Brain pericyte (primary cell): ENCODE results near the gene OST4.
"Not testable (repeated sequence)": the region's sequence is repeated elsewhere in the genome, so short reads cannot be mapped to it uniquely, and the experiment has no call there.

Source experiments
- DNase-seq: peaks from one replicate; pipeline ENCODE4 v3.0.0-alpha.2; 2012; ENCODE audit warnings: low read depth, low spot score

Gene OST4

DNA sequence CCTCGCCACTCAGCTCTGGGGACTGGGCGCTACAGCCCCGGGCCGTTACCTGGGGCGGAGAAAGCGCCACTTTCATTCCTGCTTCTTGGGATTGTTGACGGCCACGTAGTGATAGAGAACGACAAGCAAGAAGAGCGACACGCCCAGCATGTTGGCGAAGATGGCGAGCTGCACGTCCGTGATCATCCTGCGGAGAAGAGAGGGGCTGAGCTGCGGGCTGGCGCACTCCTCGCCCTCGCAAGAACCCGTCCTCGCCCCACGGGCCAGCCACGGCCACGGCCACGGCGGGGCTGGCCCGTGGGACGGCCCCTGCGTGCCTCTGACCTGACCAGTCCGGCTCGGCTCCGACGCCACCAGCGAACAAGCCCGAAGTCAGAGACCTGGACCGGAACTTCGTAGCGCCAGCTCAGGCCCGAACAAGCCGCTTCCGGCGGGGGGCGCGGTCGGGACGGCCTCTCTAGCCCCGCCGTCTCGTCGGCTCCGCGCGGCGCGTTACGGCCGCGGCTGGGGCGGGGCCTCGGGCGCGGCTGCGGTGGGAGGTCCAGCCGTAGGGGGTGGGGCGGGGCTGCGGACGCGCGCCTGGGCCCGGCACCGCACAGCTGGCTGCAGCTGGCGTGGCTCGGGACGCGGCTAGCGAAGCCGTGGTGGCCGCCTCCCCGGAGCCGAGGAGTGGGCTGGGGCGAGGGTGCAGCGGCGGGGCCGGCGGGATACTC, at the start of gene OST4:
Gene OST4, minus strand, starts transcription at position 378 of the 713 bp plus-strand sequence.
- no peak for DNase-seq

DNA sequence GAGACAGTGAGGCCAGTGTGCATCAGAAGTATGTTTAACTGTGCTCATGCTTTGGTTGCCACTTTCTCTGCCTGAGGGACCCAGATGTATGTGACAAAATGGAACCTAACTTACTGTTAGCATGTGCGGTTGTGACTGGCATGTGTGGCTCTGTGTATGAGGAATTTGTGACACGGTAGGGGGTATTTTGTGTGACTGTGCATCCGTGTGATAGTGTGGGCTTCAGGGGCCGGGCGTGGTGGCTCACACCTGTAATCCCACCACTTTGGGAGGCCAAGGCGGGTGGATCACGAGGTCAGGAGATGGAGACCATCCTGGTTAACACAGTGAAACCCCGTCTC, 47.8 kb upstream of the OST4 start:
- not testable (repeated sequence) for DNase-seq

DNA sequence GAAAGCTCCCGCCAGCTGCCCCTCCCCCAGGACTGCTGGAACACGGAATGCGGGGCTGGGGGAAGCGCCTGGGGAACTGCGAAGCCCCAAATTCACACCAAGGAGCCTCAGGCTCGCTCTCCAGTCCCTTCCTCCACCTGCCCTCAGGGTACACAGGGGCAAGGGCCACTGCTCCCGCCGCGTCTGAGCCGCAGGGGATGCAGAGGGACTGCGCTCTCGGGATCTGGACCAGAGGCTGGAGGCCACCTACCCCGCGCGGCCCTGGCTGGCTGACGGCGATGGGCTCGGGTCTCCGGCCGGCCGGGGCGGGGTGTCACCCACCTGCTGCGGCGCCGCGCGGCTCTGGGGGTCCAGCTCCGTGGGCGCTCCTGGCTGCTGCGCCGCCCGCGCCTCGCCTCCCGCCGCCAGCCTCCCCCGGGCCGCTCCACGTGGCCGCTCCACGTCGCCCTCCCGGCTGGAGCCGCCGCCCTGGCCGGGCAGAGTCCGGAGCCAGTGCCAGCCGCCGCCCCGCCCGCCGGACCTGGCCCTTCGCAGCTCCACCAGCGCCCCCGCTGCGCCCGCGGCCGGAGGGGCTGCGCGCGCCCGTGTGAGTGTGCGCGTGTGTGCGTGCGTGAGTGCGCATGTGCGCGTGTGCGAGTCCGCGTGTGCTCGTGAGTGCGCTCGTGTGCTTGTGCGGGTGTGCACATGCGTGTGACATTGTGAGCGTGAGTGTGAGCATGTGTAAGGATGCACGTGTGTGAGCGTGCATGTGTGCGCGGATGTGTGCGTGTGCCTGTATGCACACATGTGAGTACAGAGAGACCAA, 47.3 kb upstream of the OST4 start, which contains the start of gene CGREF1:
Gene CGREF1, minus strand, starts transcription at position 604 of the 805 bp plus-strand sequence. CDS start 14,762 bp downstream, outside the sequence.
- DNase-seq: no peak

DNA sequence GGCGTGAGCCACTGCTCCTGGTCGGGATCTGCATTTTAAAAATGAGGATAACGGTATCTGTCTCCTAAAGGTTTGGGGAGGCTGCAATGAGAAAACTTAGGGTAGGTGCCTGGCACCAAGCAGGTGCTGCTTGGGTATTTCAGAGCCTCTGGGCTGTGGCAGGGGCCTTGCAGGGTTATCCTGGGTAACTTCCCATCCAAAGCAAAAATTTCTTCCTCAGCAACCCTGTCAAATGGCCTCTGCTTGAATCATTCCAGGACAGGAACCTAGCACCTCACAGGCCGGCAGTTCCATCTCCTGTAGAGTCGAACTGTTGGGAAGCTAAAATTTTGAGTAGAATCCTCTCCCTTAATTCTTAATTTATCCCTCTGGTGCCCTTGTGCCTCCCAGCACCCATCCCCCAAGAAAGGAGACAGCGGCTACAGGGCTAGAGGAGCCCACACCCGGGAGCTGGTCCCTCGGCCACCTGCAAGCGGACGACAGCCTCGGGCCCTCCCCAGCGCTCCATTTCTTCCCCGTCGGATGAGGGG, 46.6 kb upstream of the OST4 start:
- DNase-seq: no peak

DNA sequence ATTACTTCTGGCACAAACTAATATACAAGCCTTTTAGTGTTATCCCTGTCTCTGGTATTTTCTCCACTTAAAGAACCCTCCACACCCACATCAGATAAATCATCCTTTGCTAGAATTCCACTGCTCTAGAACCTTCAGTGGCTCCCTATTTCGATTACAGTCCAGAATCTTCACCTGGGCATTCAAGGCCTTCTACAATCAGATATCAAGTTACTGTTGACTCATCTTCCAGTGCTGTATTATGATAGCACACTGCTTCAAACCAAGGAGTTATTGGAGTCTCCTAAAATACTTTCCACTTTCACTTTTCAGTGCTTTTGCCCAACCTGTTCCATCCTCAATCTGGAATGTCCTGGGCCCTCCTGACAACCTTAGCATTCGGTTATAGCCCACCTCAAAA, 44.1 kb upstream of the OST4 start:
- DNase-seq: no peak

DNA sequence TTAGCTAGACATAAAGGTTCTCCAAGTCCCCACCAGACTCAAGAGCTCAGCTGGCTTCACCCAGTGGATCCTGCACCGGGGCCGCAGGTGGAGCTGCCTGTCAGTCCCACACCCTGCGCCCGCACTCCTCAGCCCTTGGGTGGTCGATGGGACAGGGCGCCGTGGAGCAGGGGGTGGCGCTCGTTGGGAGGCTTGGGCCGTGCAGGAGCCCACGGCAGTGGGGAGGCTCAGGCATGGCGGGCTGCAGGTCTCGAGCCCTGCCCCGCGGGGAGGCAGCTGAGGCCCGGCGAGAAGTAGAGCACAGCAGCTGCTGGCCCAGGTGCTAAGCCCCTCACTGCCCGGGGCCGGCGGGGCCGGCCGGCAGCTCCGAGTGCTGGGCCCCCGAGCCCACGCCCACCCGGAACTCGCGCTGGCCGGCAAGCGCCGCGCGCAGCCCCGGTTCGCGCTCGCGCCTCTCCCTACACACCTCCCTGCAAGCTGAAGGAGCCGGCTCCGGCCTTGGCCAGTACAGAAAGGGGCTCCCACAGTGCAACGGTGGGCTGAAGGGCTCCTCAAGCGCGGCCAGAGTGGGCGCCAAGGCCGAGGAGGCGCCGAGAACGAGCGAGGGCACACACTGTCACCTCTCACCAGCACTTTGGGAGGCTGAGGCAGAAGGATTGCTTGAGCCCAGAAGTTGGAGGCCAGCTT, 40.1 kb upstream of the OST4 start:
- DNase-seq: not testable (repeated sequence)

DNA sequence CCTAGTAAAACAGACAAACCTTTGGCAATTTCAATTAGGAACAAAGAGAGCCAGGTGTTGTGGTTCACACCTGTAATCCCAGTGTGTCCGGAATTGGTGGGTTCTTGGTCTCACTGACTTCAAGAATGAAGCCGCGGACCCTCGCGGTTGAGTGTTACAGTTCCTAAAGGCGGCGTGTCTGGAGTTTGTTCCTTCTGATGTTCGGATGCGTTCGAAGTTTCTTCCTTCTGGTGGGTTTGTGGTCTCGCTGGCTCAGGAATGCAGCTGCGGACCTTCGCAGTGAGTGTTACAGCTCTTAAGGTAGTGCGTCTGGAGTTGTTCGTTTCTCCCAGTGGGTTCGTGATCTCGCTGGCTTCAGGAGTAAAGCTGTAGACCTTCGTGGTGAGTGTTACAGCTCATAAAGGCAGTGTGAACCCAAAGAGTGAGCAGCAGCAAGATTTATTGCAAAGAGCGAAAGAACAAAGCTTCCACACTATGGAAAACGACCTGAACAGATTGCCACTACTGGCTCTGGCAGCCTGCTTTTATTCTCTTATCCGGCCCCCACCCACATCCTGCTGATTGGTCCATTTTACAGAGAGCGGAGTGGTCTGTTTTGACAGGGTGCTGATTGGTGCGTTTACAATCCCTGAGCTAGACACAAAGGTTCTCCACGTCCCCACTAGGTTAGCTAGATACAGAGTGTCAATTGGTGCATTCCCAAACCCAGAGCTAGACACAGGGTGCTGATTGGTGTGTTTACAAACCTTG, 39.3 kb upstream of the OST4 start:
- not testable (repeated sequence) for DNase-seq

DNA sequence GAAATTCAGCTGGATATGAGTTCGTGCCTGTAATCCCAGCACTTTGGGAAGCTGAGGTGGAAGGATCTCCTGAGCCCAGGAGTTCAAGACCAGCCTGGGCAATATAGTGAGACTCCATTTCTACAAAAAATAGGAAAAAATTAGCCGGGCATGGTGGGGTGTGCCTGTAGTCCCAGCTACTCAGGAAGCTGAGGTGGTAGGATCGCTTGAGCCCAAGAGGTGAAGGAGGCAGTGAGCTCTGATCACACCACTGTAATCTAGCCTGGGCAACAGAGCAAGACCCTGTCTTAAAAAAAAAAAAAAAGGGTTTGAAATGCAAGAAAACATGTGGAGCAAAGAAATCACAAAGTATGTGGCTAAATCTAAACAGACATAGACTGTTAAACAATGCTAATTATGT, 37.6 kb upstream of the OST4 start:
- DNase-seq: no peak

DNA sequence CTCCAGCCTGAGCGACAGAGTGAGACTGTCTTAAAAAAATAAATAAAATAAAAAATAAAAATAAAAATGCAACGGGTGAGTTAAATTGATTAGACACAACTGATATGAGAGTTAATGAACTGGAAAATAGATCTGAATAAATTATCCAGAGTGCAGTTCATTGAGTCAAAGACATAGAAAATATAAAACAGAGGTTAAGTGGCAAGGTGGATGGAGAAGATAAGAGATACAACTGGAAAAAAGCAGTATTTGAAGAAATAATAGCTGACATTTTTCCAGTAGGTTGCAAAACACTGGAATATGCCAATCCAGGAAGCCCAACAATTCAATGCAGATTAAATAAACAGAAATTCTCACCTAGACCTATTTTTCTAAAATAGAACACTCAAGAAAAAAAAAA, 36.8 kb upstream of the OST4 start:
- no peak for DNase-seq

DNA sequence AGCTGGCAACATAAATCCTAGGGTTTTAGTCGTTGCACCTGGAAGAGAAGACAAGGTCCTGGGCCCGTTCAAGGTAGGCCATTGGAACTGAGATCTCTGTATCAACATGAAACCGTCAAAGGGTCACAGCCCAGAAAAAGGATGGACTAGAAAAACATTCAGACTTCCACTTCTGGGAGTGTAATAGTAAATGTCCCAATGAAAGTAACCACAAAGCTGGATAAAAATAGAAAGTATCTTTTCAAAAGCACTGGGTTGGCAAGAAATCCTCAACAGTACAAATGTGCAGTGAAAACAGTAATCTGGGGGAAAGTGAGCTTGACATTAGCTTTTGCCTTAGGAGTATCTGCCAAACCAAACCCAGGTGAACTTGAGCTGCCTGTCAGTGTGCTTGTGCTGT, 34.5 kb upstream of the OST4 start:
- no peak for DNase-seq

DNA sequence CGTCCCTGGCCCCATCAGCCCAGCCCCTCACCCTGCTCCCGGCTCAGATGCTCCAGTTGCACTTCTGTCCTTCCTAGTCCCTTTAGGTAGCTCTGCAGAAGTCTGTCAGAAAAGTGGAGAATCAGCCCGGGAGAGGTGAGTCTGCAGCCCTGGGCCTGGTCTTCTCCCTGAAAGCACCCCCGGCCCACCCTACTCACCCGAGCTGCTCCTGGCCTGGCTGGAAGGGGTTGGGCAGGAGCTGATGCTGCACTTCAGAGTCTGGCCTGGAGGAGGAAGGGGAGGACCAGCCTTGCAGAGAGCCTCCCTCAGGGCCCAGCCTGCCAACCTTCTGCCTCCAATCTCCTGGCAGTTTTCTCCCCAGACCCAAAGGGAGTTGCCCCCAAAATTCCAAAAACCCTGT, 30.9 kb upstream of the OST4 start:
- DNase-seq: no peak

DNA sequence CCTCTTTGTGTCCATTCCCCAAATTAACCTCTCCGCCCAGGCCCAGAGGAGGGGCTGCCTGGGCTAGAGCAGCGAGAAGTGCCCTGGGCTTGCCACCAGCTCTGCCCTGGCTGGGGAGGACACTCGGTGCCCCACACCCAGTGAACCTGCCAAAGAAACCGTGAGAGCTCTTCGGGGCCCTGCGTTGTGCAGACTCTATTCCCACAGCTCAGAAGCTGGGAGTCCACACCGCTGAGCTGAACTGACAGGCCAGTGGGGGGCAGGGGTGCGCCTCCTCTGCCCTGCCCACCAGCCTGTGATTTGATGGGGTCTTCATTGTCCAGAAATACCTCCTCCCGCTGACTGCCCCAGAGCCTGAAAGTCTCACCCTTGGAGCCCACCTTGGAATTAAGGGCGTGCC, 28.6 kb upstream of the OST4 start:
- no peak for DNase-seq

DNA sequence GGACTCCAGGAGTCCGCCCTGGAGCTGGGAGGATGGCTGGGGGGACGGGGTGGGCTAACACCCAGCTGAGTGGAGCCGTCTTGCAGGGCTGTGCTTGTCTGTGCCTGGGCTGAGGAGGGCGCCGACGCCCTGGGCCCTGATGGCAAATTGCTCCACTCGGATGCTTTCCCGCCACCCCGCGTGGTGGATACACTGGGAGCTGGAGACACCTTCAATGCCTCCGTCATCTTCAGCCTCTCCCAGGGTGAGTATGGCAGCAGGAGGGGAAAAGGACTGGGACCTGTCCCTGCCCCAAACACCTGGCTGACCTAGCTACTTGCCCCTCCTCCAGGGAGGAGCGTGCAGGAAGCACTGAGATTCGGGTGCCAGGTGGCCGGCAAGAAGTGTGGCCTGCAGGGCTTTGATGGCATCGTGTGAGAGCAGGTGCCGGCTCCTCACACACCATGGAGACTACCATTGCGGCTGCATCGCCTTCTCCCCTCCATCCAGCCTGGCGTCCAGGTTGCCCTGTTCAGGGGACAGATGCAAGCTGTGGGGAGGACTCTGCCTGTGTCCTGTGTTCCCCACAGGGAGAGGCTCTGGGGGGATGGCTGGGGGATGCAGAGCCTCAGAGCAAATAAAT, 28.0 kb upstream of the OST4 start:
- no peak for DNase-seq

DNA sequence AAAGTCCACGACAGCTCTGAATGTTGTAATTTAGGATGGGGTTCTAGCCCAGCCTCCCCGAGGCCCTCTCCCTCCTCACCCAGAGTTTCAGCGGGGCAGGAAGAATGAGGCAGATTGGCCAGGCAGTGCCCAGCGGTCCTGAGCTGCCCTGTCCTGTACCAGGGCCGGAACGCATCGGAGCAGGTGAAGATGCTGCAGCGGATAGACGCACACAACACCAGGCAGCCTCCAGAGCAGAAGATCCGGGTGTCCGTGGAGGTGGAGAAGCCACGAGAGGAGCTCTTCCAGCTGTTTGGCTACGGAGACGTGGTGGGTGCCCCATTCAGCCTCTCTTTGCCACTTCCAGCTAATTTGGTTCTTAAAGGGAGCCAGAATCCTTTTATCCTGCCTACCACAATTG, 25.9 kb upstream of the OST4 start:
- no peak for DNase-seq

DNA sequence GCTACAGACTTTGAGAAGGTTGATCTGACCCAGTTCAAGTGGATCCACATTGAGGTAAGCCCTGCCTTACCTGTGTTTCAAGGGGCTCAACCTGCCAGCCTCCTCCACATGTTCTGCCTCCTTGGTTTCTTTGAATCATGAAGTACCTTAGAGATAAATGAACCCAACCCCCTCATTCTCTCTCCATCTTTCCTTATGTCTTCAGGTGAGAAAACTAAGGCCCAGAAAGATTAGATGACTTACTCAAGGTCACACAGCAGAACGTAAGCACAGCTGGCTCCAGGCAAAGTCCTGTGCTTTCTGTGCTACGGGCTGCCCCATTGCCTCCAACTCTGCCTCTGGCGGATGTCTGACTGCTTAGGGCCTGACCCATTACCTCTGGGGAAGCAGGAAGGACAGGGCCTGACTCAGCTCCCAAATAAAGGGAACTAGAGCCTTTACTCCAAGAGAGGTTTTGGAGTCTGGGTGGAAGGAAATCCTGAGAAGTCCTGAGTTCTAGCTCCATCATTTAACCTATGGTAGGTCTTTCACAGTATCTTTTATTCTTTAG, 25.4 kb upstream of the OST4 start:
- no peak for DNase-seq

DNA sequence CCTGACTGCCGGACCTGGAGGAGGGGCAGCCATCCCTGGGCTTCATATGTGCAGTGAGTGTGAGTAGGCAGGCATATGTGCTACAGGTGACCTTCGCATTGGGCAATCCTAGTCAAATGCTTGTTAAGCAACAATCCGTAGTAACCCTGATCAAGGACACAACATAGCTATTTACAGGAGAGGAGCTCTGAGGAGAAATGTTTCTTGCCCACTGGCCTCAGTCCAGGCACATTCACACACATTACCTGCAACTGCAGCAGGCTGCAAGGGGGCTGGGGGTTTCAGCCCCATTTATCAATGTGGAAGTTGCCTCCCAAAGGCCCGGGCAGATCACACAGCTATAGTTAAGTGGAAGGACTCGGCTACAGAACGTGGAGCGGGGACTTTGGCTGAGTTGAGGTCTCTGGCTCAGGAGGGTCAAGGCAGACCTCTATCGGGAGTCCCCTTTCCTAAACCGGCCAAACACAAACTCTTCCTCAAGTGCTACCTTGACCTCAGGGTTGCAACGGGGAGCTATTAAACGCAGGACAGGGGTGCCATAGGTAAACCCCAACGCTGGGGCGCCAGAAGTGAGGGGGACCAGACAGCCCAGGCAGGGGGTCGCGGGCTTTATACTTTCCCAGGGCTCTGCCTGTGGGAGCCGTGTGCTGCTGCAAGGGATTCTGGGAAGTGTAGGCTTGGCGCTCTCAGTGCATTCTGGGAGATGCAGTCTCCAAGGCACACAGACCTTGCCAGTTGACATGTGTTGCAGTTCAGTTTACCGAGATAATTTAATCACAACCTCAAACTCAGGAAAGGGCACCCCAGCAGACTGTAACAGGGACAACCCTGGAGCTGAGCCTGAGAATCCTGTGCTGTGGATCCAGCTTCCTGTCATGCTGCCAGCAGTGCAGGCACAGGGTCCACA, 24.5 kb upstream of the OST4 start:
- DNase-seq: no peak

DNA sequence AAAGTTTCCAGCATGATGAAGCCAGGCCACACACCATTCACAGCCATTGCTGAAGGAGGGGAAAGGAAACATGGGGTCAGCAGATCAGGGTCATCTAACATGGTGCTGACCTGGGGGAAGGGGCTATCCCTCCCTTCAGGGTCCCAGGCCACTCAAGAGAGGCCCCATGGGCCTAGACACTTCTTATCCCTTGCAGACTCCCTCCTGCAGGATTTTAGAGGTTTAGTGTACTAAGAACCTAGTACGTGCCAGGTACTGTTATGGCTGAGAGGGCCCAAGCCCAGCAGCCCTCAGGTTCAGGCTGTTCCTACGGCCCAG, 23.9 kb upstream of the OST4 start:
- no peak for DNase-seq

DNA sequence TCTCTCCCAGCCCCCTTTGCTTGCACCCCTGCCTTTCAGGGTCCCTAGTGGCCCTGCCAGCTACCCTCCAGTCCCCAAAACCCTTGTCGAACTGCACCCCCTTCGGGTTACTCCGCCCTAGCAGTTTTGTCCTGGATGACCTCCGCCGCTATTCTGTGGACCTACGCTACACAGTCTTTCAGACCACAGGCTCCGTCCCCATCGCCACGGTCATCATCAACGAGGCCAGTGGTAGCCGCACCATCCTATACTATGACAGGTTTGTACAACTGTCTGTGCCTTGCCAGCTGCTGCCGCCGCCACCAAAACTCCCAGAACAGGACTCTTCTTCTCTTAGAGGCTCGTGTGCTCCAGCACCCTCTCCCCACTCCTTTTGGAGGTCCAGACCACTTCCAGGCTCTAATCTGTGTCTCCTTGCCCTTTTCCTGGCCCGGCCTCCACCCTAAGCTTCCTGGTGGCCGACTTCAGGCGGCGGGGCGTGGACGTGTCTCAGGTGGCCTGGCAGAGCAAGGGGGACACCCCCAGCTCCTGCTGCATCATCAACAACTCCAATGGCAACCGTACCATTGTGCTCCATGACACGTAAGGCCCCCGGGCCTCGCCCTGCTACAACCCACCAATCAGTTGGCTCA, 23.0 kb upstream of the OST4 start:
- no peak for DNase-seq
